Stimulated activated CD4-positive, alpha-beta T cell treated with anti-CD3 and anti-CD28 coated beads, Interleukin-4, amount 100 ng/mL, for 24 hours (primary cell): ENCODE measurements around the gene AVEN.
"Not testable (repeated sequence)": the region's sequence is repeated elsewhere in the genome, so short reads cannot be mapped to it uniquely, and the experiment has no call there.

Experiments used
- DNase-seq: peaks from one replicate; pipeline ENCODE4 v3.0.0-alpha.2; 2020

The AVEN gene, protein sequence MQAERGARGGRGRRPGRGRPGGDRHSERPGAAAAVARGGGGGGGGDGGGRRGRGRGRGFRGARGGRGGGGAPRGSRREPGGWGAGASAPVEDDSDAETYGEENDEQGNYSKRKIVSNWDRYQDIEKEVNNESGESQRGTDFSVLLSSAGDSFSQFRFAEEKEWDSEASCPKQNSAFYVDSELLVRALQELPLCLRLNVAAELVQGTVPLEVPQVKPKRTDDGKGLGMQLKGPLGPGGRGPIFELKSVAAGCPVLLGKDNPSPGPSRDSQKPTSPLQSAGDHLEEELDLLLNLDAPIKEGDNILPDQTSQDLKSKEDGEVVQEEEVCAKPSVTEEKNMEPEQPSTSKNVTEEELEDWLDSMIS

DNA sequence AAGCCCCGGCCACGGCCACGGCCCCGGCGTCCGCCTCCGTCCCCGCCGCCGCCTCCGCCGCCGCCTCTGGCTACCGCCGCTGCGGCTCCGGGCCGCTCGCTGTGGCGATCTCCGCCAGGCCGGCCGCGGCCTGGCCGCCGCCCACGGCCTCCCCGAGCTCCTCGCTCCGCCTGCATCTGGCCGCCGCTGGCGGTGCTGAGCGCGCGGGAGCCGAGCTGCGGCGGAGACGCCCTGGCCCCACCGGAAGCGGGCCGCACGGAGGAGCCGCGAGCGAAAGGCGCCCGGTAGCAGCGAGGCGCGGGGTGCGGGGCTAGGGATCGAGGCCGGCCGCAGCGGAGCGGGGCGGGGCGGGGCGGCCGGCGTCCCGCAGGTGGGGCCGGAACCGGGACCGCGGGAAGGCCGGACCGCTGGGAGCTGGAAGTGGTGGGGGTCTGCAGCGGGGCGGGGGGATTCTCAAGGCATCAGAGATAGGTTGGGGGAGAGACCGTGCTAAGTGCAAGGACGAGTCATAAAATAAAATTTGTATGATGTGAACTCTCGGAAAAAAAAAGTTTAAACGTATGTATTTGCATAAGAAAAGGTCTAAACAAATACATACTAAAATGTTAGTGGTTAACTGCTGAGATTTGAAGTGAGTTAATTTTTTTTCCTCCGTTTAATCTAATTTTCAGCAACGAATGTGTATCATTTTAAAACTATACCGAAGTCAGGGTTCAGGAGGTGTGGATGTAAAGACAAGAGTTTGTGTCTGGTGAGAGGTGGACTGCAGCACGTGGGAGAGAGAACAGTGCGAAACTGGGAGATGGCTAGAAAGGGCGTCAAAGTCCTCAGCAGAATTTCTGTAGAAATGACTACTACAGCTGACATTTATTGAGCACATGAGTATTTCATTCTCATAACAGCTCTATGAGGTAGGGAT is at the start of gene AVEN:
AVEN (minus strand) TSS at position 334 of the 919 bp plus-strand sequence; CDS start at position 176, 158 bp downstream.
- peak; percentile 66 for DNase-seq

DNA sequence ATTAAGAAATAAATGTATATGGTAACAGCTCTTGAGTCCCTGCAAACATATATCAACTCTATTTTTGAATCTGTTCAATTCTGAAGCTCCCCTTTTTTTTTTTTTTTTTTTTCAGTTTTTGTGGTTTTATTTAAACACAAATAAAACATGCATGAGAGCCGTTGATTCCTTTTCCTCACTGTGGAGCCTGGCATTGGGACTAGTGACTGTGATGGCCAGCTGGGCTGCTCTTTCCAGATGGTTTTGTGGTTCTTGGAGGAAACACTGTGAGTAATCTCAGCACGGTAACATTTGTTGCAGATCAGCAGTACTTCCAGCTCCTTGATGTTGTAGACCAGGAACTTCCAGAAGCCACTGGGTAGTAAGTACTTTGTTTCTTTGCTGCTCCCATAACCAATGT is 46.7 kb upstream of the AVEN start:
- DNase-seq: no peak

DNA sequence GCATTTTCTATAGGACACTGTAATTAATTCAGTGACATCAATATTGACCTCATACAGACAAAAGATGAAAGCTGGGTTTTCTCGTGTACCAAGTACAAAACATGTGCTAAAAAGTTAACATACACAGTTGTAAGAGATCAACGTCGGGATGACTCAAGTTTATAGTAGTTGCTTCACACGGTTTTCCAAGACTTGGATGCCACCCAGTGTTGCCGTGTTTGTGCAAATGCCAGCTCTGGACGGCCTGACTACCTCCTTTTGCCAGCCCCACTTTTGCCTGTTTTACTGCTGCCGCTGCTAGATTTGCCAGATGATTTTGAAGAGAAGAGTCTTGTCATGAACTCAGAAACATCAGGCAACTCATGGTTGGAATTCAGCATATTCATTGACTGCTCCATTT is 45.1 kb upstream of the AVEN start:
- DNase-seq: no peak

DNA sequence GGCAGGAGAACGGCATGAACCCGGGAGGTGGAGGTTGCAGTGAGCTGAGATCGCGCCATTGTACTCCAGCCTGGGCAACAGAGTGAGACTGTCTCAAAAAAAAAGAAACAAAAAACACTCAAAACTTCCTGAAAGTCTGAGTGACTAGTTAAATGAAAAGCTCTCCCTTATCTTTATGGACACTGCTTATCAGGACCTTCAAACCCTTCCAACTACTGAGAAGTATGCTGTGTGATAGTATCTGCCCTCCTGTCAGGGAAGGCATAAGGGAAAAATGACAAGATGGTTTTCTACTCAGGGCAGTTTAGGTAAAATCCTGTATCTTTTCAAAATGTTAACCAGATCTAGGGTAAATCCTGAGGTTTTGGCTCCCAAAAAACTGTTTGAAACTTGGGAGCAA is 40.9 kb upstream of the AVEN start:
- no peak for DNase-seq

DNA sequence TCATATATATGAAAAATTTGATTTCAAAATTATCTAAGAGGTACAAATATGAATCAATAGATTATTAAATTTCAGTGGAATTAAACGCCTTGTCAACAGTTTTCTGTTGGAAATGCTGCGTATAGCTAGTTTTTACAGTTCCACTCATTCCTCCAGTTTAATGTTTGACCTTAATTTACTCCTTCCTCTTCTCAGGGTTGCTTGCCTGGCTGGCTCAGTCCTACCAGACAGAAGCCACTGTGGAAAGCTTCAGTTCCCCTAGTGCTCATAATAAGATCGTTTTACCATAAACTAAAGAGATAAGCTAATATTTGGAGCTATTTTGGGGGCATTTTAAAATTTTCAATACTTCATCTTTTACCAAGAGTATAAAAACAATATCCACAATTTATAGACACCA is 39.9 kb upstream of the AVEN start:
- DNase-seq: no peak

DNA sequence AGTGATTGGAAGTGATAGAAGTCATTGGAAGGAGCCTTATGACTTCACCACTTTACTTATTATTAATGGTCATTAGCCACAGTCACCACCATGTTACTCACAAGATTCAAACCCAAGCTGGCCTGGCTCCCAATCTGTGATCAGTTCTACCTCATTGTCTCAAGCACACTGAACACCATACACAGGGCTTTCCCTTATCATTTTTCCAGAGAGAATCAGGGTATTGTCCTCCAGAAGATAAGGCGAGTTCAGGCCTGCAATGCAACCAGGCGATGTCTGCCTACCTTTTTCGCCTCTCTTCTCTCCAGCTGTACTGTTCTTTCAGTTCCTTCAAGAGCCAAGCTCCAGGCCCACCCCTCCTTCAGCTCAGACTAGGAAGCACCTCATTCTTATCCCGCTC is 37.8 kb upstream of the AVEN start:
- DNase-seq: no peak

DNA sequence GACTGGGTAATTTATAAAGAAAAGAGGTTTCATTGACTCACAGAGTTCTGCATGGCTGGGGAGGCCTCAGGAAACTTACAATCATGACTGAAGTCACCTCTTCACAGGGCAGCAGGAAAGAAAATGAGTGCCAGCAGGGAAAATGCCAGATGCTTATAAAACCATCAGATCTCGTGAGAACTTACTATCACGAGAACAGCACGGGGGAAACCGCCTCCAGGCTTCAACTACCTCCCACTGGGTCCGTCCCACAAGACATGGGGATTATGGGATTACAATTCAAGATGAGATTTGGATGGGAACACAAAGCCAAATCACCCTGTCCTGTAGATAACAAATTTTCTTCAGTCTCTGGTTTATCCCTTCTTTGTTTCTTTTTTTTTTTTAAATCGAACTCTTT is 31.0 kb upstream of the AVEN start:
- DNase-seq: no peak

DNA sequence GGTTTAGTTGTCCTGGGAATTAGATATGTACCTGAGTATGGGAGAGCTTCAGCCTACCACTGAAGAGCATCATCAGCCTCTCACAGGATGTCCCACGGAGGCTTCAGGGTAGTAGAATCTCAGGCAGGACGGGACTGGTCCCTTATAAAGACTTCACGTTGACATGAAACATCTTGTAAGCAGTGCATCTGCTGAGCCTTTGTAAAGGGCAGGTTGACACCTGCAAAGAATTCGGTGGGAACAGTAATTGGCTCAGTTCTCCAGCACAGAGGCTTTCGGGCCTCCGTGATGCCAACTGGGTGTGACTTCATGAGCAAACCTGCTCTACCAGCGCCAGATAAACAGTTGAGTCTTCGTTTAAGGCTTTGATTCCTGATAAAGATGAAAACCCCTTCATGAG is 26.9 kb upstream of the AVEN start:
- DNase-seq: no peak

DNA sequence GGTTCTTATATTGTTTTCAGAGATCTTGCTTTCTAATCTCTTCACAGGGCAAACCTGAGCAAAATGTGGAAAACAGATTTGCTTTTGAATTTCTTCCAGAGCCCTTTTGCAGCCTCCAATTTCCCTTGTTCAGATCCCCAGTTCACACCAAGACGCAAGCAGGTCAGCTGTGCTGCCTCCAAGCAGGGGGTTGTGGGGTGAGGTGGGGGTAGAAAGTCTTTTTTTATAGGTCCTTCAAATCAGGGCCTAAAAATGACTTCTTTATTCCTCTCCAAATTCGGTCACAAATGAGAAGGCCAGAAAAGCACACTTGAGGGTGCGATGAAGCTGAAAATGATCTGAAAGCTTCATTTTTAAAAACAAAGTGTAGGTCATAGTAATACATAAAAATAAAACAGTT is 26.3 kb upstream of the AVEN start:
- no peak for DNase-seq

DNA sequence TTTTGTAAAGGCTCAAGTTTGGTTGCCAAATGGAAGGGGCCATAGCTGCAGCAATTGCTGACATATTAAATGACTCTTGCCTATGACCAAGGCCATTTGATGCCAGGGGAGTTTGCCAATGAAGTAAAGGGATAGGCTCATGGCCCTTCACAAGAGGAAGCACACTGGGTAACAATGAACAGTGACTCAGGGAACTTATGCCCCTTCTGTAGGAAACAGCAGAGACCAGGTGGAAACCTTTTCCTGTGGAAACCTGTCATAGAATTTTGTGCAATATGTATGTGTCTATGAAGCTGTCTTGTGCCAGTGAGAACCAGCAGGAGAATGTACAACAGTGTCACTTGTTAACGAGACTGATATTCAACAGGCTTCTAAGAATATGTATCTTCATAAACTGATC is 25.4 kb upstream of the AVEN start:
- no peak for DNase-seq

DNA sequence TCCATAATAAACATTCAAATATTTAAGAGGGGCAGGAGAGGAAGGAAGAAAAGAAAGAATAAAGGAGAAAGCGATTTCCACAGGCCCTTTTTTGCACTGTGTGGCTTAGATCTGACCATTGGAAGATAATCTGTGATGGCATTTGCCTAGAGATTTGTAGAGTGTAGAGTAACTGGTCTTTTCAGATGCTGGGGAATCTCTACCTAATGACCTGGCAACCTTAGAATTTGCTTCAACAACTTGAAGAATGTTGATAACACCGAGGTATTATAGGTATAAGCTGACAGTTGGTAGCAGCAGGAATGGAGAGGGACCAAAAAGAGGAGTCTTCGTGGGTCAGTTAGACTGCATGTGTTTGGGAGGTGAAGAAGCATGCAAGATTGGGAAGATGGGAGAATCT is 20.9 kb upstream of the AVEN start:
- no peak for DNase-seq

DNA sequence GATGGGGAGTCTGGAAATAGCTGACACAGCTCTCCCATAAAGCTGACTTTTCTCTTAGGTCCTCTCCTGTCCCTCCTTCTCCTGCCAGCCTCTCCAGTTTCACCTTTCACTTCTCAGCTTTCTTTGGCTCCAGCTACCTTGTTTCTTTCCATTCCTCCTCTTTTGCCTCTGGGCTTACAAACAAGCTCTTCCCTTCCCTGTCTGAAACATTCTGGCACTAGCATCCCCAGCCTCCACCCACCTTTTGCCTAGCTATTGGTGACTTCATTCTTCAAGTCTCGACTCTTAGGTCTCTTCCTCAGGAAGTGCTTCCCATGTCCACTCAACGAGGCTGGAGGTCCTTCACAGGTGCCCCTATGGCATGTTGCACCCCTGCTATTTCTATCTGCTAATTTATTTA is 20.5 kb upstream of the AVEN start:
- no peak for DNase-seq

DNA sequence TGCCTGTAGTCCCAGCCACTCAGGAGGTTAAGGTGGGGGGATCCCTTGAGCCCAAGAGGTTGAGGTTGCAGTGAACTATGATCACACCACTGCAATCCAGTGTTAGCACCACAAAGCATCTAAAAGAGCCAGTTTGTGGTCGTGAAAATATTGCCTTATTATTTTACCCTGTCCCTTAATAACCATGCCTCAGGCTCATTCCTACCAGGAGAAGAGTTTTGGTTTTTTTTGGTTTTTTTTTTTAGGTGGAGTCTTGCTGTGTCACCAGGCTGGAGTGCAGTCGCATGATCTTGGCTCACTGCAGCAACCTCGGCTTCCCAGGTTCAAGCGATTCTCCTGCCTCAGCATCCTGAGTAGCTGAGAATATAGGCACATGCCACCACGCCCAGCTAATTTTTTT is 17.9 kb upstream of the AVEN start:
- DNase-seq: no peak

DNA sequence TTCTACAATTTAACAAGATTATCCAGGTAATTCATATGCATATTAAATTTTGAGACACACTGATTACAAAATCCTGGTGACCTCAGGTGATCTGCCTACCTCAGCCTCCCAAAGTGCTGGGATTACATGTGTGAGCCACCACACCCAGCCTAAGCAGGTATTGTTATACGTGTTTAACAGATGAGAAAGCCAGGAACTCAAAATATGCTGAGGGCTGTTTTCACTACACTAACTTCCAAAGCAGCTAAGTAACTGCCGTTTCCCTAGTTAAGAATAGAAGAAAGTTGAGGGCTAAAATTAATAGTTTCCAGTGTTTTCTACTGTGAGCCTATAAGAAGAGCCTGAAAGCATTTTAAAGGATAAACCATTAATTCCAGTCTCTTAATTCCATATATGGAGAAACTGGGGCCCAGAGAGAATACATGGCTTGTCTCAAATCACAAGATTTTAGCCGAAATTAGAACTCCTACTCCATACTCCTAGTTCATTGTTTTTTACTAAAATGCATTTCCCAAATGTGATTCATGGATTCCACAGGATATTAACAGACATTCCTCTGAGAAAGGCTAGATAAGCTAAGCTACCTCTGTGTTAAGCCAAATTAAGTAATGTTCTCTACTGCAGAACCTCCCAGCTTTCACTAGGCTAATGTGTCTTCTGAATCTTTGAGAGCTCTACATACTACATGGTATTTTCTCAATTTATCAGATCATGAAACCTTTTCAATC is 17.0 kb upstream of the AVEN start:
- DNase-seq: no peak

DNA sequence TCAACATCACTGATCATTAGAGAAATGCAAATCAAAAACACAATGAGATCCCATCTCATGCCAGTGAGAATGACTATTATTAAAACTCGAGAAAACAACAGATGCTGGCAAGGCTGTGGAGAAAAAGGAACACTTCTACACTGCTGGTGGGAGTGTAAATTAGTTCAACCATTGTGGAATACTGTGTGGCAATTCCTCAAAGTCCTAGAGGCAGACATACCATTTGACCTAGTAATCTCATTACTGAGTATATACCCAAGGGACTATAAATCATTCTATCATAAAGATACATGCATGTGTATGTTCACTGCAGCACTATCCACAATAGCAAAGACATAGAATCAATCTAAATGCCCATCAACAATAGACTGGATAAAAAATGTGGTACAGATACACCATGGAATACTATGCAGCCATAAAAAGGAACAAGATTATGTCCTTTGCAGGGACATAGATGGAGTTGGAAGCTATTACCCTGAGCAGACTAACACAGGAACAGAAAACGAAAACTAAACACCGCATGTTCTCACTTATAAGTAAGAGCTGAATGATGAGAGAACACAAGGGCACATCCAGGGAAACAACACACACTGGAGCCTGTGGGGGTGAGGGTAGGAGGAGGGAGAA is 15.2 kb upstream of the AVEN start:
- DNase-seq: no peak

DNA sequence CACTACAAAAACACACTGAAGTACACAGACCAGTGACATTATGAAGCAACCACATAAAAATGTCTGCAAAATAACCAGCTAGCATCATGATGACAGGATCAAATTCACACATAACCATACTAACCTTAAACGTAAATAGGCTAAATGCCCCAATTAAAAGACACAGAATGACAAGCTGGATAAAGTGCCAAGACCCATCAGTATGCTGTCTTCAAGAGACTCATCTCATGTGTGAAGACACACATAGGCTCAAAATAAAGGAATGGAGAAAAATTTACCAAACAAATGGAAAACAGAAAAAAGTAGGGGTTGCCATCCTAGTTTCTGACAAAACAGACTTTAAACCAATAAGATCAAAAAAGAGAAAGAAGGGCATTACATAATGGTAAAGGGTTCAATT is 11.4 kb upstream of the AVEN start:
- not testable (repeated sequence) for DNase-seq

DNA sequence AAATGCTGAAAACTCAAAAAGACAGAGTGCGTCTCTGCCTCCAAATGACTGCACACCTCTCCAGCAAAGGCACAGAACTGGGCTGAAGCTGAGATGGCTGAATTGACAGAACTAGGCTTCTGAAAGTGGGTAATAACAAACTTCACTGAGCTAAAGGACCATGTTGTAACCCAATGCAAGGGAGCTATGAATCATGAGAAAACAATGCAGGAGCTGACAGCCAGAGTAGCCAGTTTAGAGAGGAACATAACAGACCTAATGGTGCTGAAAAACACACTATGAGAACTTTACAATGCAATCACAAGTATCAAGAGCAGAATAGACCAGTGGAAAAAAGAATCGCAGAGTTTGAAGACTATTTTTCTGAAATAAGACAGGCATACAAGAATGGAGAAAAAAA is 10.1 kb upstream of the AVEN start:
- DNase-seq: no peak

DNA sequence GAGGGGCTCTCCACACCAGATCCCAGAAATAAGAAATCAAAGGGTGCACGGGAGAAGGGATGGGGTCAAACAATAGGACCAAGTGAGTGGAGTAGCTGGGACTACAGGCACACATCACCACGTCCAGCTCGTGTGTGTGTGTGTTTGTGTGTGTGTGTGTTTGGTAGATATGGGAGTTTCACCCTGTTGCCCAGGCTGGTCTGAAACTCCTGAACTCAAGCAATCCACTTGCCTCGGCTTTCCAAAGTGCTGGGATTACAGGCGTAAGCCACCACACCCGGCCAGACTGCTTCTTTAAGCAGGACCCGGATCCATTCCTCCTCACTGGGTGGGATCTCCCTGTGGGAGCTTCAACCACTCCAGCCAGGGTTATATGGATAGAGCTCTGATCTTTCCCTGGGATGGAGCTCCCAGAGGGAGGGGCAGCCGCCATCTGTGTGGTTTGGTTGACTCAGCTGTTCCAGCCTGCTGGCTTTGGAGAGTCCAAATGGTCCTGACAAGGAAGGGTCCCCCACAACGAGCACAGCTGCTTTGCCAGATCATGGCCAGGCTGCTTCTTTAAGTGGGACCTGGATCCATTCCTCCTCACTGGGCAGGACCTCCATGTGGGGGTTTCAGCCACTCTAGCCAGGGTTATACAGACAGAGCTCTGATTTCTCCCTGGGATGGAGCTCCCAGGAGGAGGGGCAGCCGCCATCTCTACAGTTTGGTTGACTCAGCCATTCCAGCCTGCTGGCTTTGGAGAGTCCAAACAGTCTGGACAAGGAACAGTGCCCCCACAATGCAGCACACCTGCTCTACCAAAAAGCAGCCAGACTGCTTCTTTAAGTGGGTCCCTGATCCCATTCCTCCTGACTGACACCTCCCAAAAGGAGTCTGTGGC is 9.1 kb upstream of the AVEN start:
- DNase-seq: no peak

DNA sequence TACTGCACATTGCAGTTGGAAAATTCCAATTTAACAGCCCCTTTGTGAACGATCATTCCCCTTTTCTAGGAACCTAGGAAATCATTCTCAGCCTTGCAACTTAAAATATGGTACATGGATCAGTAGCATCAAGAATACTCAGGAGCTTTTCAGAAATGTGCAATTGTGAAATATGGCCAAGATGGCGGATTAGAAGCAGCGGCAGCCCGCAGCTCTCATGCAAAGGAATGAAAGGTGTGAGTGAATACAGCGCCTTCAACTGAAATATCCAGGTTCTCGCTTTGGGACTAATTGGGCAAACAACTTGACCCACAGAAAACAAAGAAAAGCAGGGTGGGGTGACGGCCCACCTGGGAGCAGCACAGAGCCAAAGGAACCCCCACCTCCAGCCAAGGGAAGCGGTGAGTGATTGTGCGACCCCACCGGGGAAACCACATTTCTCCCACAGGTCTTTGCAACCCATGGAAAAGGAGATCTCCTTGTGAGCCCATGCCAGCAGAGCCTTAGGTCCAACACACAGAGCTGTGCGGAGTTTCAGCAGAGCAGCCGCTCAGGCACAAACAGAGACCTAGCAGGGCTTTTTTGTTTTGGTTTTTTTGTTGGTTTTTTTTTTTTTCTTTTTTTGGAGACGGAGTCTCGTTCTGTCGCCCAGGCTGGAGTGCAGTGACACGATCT is 7.6 kb upstream of the AVEN start:
- DNase-seq: no peak

DNA sequence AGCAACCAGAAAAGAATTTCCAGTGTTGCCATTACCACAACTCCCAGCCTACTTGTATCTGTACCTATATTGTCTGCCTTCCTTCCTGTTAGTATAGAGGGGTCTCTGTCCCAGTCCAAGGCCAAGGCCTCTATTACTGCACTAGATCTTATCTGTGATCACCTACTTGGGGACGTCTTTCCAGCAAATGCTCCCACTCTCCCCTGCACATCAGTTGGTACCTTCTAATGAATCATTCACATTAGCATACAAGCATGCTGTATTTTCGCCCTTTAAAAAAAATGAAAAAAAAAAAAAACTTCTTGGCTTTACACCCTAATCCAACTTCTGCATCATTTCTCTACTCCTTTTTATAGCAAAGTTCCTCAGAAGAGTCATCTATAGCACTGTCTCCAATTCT is 4.8 kb upstream of the AVEN start:
- no peak for DNase-seq

DNA sequence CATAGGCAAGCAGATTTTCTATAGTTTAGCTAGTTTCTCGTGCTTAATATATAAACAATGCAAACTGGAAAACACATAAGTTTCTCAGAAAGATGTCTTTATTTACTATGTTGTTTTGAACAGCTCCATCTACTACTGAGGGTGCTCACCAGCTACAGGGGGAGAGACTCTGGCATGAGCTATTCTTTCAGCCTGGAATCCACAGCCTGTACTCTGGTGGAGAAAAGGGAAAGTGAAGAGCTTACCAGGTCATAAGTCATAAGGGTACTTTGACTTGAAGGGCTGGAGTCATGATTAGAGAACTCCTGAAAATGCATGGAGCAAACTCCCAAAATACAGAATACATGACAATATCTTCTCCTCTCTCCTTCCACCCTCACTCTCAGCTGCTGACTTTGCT is 4.4 kb upstream of the AVEN start:
- no peak for DNase-seq

DNA sequence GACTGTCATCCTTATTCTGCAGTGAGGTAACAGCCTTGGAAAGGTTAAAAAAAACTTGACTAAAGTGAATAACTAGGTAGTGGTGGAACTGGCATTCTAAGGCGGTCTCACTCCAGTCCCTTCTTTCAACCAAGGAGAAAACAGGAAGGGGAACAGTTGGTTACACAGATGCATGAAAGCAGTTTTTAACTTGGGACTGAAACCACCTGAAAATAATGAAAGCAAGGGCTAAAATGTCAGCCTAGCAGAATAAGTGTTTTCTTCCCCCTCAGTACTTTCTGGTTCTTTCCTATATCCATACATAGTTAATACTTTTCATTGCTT is 748 bp upstream of the AVEN start:
- DNase-seq: no peak
